Stimulated activated CD8-positive, alpha-beta memory T cell treated with anti-CD3 and anti-CD28 coated beads, Interleukin-12 subunit alpha, Interleukin-12 subunit beta, amount 100 ng/mL, for 4 hours (primary cell): Measurements from ENCODE around the gene MAP4K1.
A peak's percentile ranks its signal among the peaks of the same experiment; 100 is the strongest.
"Not testable (repeated sequence)": the region's sequence is repeated elsewhere in the genome, so short reads cannot be mapped to it uniquely, and the experiment has no call there.

Experiments used
- DNase-seq: peaks from one replicate; pipeline ENCODE4 v3.0.0-alpha.2; 2020; ENCODE audit warnings: low read depth

The MAP4K1 gene

GRCh38 chr19:38565691-38566105, 52.1 kb downstream of the MAP4K1 start:
- no peak for DNase-seq

- DNase-seq, result no peak
These were observed 52.6 kb downstream of the MAP4K1 start for GRCh38 chr19:38564981-38565690.

GRCh38 chr19:38563475-38563874, 54.3 kb downstream of the MAP4K1 start:
- DNase-seq, result no peak

- no peak for DNase-seq
These were observed 55.7 kb downstream of the MAP4K1 start for GRCh38 chr19:38562096-38562495.

GRCh38 chr19:38561658-38562057, 56.1 kb downstream of the MAP4K1 start:
- DNase-seq, result no peak

- DNase-seq, result no peak
These were observed 56.6 kb downstream of the MAP4K1 start for GRCh38 chr19:38561053-38561606.

GRCh38 chr19:38559428-38560401, 58.0 kb downstream of the MAP4K1 start:
- no peak for DNase-seq

GRCh38 chr19:38558933-38559332, 58.8 kb downstream of the MAP4K1 start:
- not testable (repeated sequence) for DNase-seq

- DNase-seq, result no peak
These were observed 60.5 kb downstream of the MAP4K1 start for GRCh38 chr19:38557205-38557799.

- DNase-seq, result no peak
These were observed 61.1 kb downstream of the MAP4K1 start for GRCh38 chr19:38556521-38557174.

- DNase-seq, result no peak
These were observed 62.6 kb downstream of the MAP4K1 start for GRCh38 chr19:38555200-38555599.

GRCh38 chr19:38554676-38555141, 63.0 kb downstream of the MAP4K1 start:
- DNase-seq, result no peak

GRCh38 chr19:38553239-38553638, 64.5 kb downstream of the MAP4K1 start:
- not testable (repeated sequence) for DNase-seq

GRCh38 chr19:38551450-38551813, 66.3 kb downstream of the MAP4K1 start:
- peak; percentile 19 for DNase-seq

- DNase-seq, result no peak
These were observed 67.4 kb downstream of the MAP4K1 start for GRCh38 chr19:38550376-38550775.

GRCh38 chr19:38549942-38550341, 67.8 kb downstream of the MAP4K1 start:
- no peak for DNase-seq

GRCh38 chr19:38549061-38549460, 68.7 kb downstream of the MAP4K1 start:
- DNase-seq, result no peak

GRCh38 chr19:38547421-38547820, 70.3 kb downstream of the MAP4K1 start:
- DNase-seq, result no peak

GRCh38 chr19:38545596-38545995, 72.2 kb downstream of the MAP4K1 start:
- DNase-seq, result no peak

- no peak for DNase-seq
These were observed 73.0 kb downstream of the MAP4K1 start for GRCh38 chr19:38544569-38545315.
